Activated CD4-positive, alpha-beta T cell treated with anti-CD3 and anti-CD28 coated beads, Interleukin-2, amount 10 ng/mL, durations not matched to agents 7 days and 5 days (primary cell): ENCODE data around the gene TRPM1. TPM values are rescaled to one million over a fixed set of nuclear protein-coding genes. Genes with fewer than 3 reads are reported as not detected.

Experiments
- CTCF ChIA-PET: fragments of 350-600 bp; sonication (Branson Sonifier 250); formaldehyde crosslinking; loops from one replicate; lab custom pipeline; 2021; ENCODE audit warnings: antibody characterized with exemption; lab: Charles Lee
- POLR2A ChIA-PET: fragments of 350-600 bp; sonication (Branson Sonifier 250); formaldehyde crosslinking; loops from one replicate; lab custom pipeline; 2021; ENCODE audit warnings: antibody characterized with exemption; lab: Charles Lee
- DNase-seq: peaks from one replicate; pipeline ENCODE4 v3.0.0-alpha.2; 2020
- H3K27ac Mint-ChIP-seq: one replicate; pipeline ENCODE4 v1.8.0; 2021; ENCODE audit warnings: mild to moderate bottlenecking, moderate library complexity, mixed read lengths
- H3K27me3 Mint-ChIP-seq: one replicate; pipeline ENCODE4 v1.8.0; 2021; ENCODE audit warnings: mixed read lengths
- H3K36me3 Mint-ChIP-seq: one replicate; pipeline ENCODE4 v1.8.0; 2021; ENCODE audit warnings: low read depth, mixed read lengths
- H3K4me1 Mint-ChIP-seq: one replicate; pipeline ENCODE4 v1.8.0; 2021; ENCODE audit warnings: mixed read lengths
- H3K4me3 Mint-ChIP-seq: one replicate; pipeline ENCODE4 v1.8.0; 2021; ENCODE audit warnings: mild to moderate bottlenecking, moderate library complexity, mixed read lengths
- H3K9me3 Mint-ChIP-seq: one replicate; pipeline ENCODE4 v1.8.0; 2021; ENCODE audit warnings: mixed read lengths
- total RNA-seq, 2 experiments: library from RNA; stranded (reverse); gene quantifications; one replicate each; pipeline ENCODE4 v1.2.3, GENCODE V29; 2021

TRPM1 gene
- total RNA-seq, 2 experiments from 2014 or later = not detected

DNA sequence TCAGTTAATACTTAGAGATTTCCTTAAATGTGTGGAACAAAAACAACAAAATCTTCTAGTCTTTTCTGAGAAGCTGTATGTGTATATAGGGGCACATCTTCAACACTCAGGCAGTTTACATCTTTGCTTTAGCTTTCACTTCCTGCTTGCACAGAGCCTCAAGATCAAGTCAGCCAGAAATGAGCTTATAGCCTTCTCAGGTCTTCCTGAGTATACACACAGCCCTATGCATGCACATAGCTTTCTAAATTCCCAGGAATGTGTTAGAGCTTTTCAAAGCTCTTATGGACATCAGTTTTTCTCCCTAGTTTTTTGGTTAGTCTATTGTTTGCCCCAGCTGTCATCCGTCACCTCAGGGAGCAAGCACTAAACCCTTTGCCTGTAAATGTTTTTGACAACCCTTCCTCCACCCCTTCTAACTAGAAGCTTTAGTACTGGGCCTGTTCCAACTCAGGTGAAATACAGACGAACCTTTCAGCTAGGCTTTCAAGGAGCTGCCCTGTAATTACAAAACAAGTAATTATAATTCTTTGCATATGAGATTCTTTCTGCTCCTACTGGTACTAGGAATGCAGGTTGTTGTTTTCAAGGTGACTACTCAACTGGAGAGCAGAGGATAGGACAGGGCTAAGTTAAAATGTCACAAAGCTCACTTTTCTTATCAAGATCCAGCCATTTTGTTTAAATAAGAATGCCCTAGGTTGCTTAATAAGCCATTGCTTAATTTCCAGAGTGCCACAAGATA lies 87.5 kb downstream of the TRPM1 start:
- DNase-seq = peak; percentile 19
- Mint-ChIP-seq H3K4me3 (no peak overlapping the region), H3K4me1 (peaks cover 20% of the 10 kb centered on the region), H3K27me3 (peaks cover 8% of the 10 kb centered on the region), H3K36me3 (peaks cover 13% of the 10 kb centered on the region), H3K27ac (peak overlapping the region; percentile 80), H3K9me3 (peaks cover 15% of the 10 kb centered on the region)
- CTCF ChIA-PET = interaction anchor here (0.9 to 1.0 kb wide), 2 partner anchors 45 to 96 kb away, joined by 3 read pairs; no protein-coding TSS in a partner anchor
- POLR2A ChIA-PET = interaction anchor here (1.1 kb wide), 1 partner anchor 255 kb away, joined by 3 read pairs; no protein-coding TSS in a partner anchor

DNA sequence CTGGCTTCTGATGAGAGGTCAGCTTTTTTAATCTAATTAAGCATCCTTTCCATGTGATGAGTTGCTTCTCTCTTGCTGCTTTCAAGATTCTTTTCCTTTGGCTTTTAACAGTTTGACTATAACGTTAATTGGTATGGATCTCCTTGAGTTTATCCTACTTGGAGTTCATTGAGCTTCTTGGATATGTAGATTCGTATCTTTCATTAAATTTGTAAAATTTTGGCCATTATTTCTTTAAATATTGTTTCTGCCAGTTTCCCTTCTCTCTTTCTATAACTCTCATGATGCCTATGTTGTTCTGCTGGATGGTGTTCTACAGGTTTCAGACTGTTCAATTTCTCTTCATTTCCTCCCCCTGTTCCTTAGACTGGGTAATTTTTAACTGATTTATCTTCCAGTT lies 89.1 kb downstream of the TRPM1 start:
- H3K27me3 Mint-ChIP-seq = peaks cover 16% of the 10 kb centered on the region
- H3K4me1 Mint-ChIP-seq = peaks cover 25% of the 10 kb centered on the region
- peaks cover 13% of the 10 kb centered on the region for H3K36me3 Mint-ChIP-seq
- ChIA-PET POLR2A (no interaction called here), CTCF (interaction anchor here (0.5 kb wide), 1 partner anchor 128 kb away, joined by 3 read pairs; no protein-coding TSS in a partner anchor)
- H3K27ac Mint-ChIP-seq = no peak overlapping the region
- no peak overlapping the region for H3K4me3 Mint-ChIP-seq
- H3K9me3 Mint-ChIP-seq = peaks cover 15% of the 10 kb centered on the region
- no peak for DNase-seq

DNA sequence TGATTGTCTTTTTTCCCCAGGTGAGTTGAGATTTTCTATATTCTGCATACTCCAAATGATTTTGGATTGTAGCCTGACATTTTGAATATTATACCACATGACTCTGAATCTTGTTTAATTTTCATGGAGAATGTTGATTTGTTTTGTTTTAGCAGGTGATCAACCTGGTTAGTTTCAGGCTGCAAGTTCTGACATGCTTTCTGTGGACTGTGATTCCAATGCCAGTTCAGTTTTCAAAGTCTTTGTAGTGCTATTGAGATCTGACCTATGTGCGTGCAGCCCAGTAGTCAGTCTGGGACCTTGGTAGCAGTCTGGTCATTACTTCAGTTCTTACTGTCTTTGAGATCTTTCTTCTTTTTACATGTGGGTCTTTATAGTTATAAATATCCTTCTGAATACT lies 91.5 kb downstream of the TRPM1 start:
- H3K36me3 Mint-ChIP-seq = peaks cover 13% of the 10 kb centered on the region
- H3K9me3 Mint-ChIP-seq = peaks cover 15% of the 10 kb centered on the region
- peaks cover 33% of the 10 kb centered on the region for H3K4me1 Mint-ChIP-seq
- H3K27ac Mint-ChIP-seq = no peak overlapping the region
- POLR2A ChIA-PET = no interaction called here
- CTCF ChIA-PET = no interaction called here
- DNase-seq = no peak
- peaks cover 38% of the 10 kb centered on the region for H3K27me3 Mint-ChIP-seq
- no peak overlapping the region for H3K4me3 Mint-ChIP-seq

DNA sequence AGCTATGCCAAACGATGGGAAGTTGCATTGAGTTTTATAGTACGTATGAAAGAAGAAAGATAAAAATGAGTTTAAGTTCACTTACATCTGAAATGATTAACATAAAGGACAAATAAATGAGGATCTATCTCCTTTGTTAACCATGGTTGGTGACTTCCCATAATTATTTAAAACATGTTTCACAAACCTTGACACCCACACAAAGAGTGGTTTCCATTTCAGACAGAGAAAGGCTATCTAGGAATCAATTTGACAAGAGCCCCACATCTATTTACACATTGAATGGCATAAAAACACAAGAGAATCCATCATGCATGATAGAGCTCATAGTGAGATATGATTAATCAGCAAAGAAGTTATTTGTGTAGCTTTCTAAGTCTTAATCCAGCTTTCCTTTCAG lies 95.9 kb downstream of the TRPM1 start:
- Mint-ChIP-seq H3K4me1 (peaks cover 40% of the 10 kb centered on the region), H3K27me3 (peaks cover 58% of the 10 kb centered on the region), H3K4me3 (no peak overlapping the region), H3K36me3 (no peaks in the 10 kb centered on the region), H3K27ac (no peak overlapping the region), H3K9me3 (no peaks in the 10 kb centered on the region)
- ChIA-PET POLR2A (no interaction called here), CTCF (interaction anchor here (1.3 kb wide), 1 partner anchor 107 kb away, joined by 3 read pairs; no protein-coding TSS in a partner anchor)
- no peak for DNase-seq

DNA sequence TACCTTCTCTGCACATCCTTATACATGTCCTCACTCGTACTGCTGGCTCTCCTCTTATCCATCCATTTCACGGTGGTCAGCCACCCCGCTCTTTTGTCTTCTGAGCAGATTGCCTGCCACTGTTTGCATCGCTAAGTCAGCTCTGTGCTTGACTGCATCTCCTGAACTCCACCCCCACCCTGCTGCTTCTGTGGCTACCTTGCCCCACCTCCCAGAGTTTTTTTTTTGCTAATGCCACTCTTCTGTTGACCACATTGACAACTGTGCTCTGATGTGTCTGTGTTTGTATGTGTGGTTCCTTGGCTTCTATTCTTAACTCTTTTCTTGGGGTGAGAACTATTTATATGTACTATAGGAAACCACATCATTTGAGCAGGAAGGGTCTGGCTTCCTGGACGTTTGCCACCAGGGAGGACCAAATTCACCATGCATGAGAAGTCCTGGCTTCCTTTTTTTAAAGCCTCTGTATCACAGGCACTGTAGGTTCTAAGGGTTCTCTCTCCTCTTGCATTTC lies 97.2 kb downstream of the TRPM1 start:
- Mint-ChIP-seq H3K27ac (peak overlapping the region; percentile 70), H3K4me3 (peak overlapping the region; percentile 29), H3K4me1 (peaks cover 37% of the 10 kb centered on the region), H3K36me3 (no peaks in the 10 kb centered on the region), H3K9me3 (no peaks in the 10 kb centered on the region), H3K27me3 (peaks cover 59% of the 10 kb centered on the region)
- ChIA-PET CTCF (no interaction called here), POLR2A (no interaction called here)
- DNase-seq = peak; percentile 41

DNA sequence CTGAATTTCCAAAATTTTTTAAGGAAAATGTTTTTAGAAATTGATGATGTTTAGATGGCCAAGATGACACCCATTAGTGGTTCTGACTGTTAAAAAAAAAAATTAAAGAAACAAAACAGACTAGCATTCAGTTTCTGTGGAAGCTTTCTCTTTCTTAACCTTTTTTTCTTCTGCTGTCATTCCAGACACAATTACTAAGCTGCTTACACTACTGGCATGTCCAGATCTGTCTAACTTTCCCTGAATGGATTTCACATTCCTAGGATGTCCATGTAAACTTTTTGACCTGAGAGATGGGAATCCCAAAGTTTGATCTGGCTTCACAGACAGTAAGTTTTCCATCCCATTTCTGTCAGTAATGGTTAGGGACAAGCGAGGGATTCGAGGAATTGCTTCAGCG lies 99.8 kb downstream of the TRPM1 start:
- DNase-seq = no peak
- POLR2A ChIA-PET = no interaction called here
- H3K9me3 Mint-ChIP-seq = no peaks in the 10 kb centered on the region
- H3K4me3 Mint-ChIP-seq = no peak overlapping the region
- peaks cover 46% of the 10 kb centered on the region for H3K27me3 Mint-ChIP-seq
- H3K27ac Mint-ChIP-seq = no peak overlapping the region
- no peaks in the 10 kb centered on the region for H3K36me3 Mint-ChIP-seq
- H3K4me1 Mint-ChIP-seq = peaks cover 30% of the 10 kb centered on the region
- CTCF ChIA-PET = no interaction called here

DNA sequence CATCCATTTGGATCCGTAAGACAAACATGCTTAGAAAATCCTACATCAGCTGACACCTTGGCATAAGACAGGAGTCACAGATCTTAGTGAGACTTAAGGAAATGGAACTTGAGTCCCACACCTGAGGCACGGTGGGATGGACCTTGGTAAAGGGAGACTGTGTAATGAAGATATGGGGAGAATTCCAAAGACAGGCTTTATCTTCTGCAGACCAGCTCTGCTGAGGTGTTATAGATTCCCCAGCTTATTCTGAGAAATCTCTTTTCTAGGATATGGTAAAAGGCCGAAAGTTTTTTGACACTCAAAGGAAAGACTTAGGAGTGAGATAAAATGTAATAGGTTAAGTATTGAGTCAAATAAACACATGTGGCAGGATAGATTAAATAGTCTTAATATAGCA lies 101.8 kb downstream of the TRPM1 start:
- H3K27ac Mint-ChIP-seq = no peak overlapping the region
- peaks cover 22% of the 10 kb centered on the region for H3K4me1 Mint-ChIP-seq
- H3K36me3 Mint-ChIP-seq = peaks cover 2% of the 10 kb centered on the region
- H3K4me3 Mint-ChIP-seq = no peak overlapping the region
- peaks cover 37% of the 10 kb centered on the region for H3K27me3 Mint-ChIP-seq
- CTCF ChIA-PET = no interaction called here
- no peaks in the 10 kb centered on the region for H3K9me3 Mint-ChIP-seq
- DNase-seq = no peak
- POLR2A ChIA-PET = interaction anchor here (0.6 kb wide), 1 partner anchor 24 kb away, joined by 3 read pairs; no protein-coding TSS in a partner anchor

DNA sequence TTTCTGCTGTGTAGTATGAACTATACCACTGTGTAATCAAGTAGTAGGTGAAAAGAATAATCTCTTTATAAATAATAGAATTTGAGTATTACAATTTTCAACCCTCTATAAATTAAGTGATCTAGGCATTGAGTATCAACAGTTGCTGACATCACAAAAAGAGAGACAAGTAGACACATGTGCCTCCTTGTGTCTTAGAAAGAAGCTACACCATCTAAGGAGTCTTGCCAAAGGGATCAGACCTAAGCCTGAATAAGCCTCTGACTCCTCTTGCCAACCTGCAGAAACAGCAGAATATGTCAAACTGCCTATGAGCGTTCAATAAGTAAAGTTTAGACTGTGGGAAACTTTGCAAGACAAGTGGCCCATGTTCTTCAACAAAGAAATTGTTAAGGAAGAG lies 104.3 kb downstream of the TRPM1 start:
- Mint-ChIP-seq H3K9me3 (no peaks in the 10 kb centered on the region), H3K36me3 (peaks cover 2% of the 10 kb centered on the region), H3K4me3 (no peak overlapping the region), H3K4me1 (peaks cover 11% of the 10 kb centered on the region), H3K27me3 (peaks cover 27% of the 10 kb centered on the region), H3K27ac (no peak overlapping the region)
- DNase-seq = no peak
- ChIA-PET POLR2A (no interaction called here), CTCF (interaction anchor here (0.8 kb wide), 1 partner anchor 33 kb away, joined by 3 read pairs; no protein-coding TSS in a partner anchor)

DNA sequence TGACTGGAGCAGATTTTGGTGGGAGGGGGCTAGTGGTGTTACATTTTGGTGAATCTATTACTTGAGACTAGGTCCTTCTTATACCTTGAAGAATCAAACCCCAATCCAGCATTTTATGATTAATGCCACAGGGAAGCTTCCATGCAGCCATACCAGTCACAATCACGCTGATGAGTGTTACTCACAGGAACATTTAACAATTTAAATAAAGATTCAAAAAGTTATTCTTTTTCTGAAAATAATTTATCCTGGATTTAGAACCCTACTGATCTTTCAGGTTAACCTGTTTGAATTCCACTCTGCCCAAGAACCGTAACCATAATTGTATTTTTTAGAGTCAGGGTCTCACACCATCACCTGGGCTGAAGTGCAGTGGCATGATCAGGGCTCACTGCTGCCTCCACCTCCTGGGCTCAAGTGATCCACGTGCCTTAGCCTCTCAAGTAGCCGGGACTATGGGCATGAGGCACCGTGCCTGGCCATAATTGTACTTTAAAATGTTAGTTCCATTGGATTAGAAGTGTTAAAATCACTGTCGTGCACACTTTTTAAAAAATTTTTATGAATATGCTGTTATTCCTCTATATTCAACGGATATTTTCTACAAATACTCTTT lies 109.2 kb downstream of the TRPM1 start:
- DNase-seq = no peak
- H3K36me3 Mint-ChIP-seq = peaks cover 12% of the 10 kb centered on the region
- peaks cover 8% of the 10 kb centered on the region for H3K27me3 Mint-ChIP-seq
- peaks cover 24% of the 10 kb centered on the region for H3K4me1 Mint-ChIP-seq
- ChIA-PET CTCF (interaction anchor here (0.9 to 1.7 kb wide), 2 partner anchors 9 to 30 kb away, joined by 3 to 6 read pairs; no protein-coding TSS in a partner anchor), POLR2A (no interaction called here)
- peak overlapping the region; percentile 88 for H3K27ac Mint-ChIP-seq
- no peaks in the 10 kb centered on the region for H3K9me3 Mint-ChIP-seq
- H3K4me3 Mint-ChIP-seq = peak overlapping the region; percentile 80

DNA sequence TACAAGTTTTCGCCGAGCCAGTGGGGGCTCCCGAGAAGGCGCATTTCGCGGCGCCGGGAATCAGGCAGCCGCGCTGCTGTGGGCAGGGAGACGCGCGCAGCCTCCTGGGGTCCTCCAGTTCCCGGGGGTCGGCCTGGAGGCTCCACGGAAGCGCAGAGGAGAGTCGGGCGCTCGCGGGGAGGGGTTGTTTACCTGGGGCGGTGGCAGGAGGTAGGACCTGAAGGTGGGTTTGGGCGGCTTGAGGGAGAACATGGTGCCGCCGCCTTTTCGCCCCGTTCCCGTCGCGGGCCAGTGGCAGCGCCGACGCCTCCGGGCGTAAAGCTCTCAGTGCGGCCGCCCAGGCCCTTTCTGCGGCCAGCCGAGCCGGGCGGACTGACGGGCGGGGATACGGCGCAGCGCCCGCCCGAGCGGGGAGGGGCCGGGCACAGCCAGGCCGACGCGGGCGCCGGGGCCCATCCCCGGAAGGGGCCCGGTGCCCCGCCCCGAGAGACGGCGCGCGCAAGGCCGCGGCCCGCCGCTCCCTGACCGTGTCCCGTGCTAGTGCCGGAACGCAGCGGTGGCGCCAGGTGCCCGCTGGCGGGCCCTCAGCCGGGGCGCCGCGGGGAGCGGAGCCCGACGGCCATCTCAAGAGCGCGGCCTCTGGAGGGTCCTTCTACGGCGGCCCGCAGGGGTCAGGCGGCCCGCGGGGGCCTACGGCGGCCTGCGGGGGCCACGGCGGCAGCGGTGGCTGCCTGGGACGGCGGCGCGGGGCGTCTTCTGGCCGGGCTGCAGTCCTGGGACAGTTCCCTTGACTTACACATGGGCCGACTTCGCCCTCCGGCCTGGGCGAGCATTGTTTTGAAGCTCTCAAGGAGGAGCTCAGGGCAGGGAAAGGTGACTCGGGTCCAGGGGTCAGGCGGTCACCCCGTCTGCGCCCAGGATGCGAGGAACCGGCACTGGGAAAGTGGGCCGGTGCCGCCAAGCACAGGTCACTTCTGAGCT lies 110.0 kb downstream of the TRPM1 start, which contains the start of gene MTMR10:
Gene MTMR10 (minus strand): TSS at position 374 of the 981 bp plus-strand sequence. CDS start 122 bp downstream, at position 252.
- peaks cover 7% of the 10 kb centered on the region for H3K27me3 Mint-ChIP-seq
- peak within 1 kb of the TSS; percentile 96 for H3K27ac Mint-ChIP-seq
- peaks cover 15% of the 10 kb centered on the region for H3K36me3 Mint-ChIP-seq
- H3K4me3 Mint-ChIP-seq = peak within 1 kb of the TSS; percentile 96
- DNase-seq = peak; percentile 74
- no peaks in the 10 kb centered on the region for H3K9me3 Mint-ChIP-seq
- H3K4me1 Mint-ChIP-seq = peaks cover 27% of the 10 kb centered on the region
- CTCF ChIA-PET = interaction anchor here (0.9 to 1.7 kb wide), 2 partner anchors 9 to 29 kb away, joined by 3 to 6 read pairs; no protein-coding TSS in a partner anchor
- POLR2A ChIA-PET = no interaction called here

DNA sequence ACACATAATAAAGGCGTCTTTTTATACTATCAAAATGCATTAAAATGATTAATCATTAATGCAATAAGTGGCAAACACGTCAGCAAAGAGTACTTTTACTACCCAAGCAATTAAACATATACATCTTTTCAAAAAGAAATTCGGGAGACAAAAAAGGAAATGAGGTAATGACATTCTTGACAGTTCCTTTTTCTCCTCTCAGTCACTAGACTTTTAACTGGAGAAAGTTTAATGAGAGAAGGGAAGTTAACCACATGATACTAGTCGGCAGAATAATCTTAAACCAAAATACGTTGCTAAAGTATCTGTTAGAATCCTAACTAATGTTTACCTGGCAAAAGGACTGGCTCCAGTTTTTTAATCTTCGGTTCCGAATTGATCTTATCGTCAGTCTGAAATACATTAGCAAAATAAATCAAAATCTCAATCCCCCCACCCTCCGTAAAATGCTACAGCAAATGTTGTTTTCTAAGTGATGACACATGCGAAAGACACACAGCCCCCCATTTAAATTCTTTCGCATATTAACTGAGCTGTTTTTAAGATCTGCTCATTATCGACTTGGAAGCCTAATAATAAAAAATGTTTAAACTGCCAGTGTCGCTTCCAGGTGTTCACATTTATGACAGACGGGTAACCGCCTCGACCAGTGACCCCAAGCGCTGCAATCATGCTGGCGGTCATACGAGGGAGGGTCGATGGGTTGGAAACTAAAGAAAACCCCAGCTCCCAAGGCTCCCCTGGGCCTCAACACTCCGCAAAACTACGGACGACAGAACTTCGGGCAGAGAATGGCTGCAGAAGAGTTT lies 110.9 kb downstream of the TRPM1 start:
- DNase-seq = no peak
- peaks cover 1% of the 10 kb centered on the region for H3K27me3 Mint-ChIP-seq
- peak overlapping the region; percentile 96 for H3K27ac Mint-ChIP-seq
- H3K36me3 Mint-ChIP-seq = peaks cover 18% of the 10 kb centered on the region
- H3K4me1 Mint-ChIP-seq = peaks cover 29% of the 10 kb centered on the region
- no peaks in the 10 kb centered on the region for H3K9me3 Mint-ChIP-seq
- CTCF ChIA-PET = interaction anchor here (1.7 kb wide), 1 partner anchor 8 kb away, joined by 6 read pairs; no protein-coding TSS in a partner anchor
- POLR2A ChIA-PET = no interaction called here
- H3K4me3 Mint-ChIP-seq = peak overlapping the region; percentile 96
